Nephron (organoid): ENCODE data around the gene SH3RF3.
A peak's percentile ranks its signal among the peaks of the same experiment; 100 is the strongest.

Source experiments
- H3K27ac Mint-ChIP-seq, 3 experiments: 2 replicates each; pipeline ENCODE4 v1.8.0; 2020; ENCODE audit warnings: mixed read lengths in 3 of 3, mild to moderate bottlenecking in 2 of 3, moderate library complexity in 1 of 3
- H3K27me3 Mint-ChIP-seq: 2 replicates; pipeline ENCODE4 v1.8.0; 2021; ENCODE audit warnings: low read depth, mild to moderate bottlenecking, moderate library complexity, mixed read lengths
- H3K36me3 Mint-ChIP-seq: 2 replicates; pipeline ENCODE4 v1.8.0; 2020; ENCODE audit warnings: low read depth, mixed read lengths
- H3K4me1 Mint-ChIP-seq: 2 replicates; pipeline ENCODE4 v1.8.0; 2020; ENCODE audit warnings: mixed read lengths
- H3K4me3 Mint-ChIP-seq, 3 experiments: 2 replicates each; pipeline ENCODE4 v1.8.0; 2020; ENCODE audit warnings: mild to moderate bottlenecking in 3 of 3, mixed read lengths in 3 of 3, moderate library complexity in 2 of 3
- H3K9me3 Mint-ChIP-seq: 2 replicates; pipeline ENCODE4 v1.8.0; 2020; ENCODE audit warnings: mixed read lengths
- CTCF ChIP-seq, 3 experiments: fragments of 200-600 bp; sonication (generic); IDR thresholded peaks; one replicate each; pipeline ENCODE4 v1.5.0; 2021; ENCODE audit warnings: antibody characterized with exemption in 3 of 3; ENCODE audit not compliant: unreplicated experiment in 3 of 3

Gene SH3RF3

GRCh38 chr2:109304242-109304641 lies 175.2 kb downstream of the SH3RF3 start:
- peaks cover 24% of the 10 kb centered on the region for H3K27me3 Mint-ChIP-seq
- no peak overlapping the region for H3K4me3 Mint-ChIP-seq
- no peak for TF ChIP-seq CTCF (IDR thresholded peaks at IDR 0.05; ENCODE audit: unreplicated experiment in 3 of 3)
- peaks cover 4% of the 10 kb centered on the region for H3K9me3 Mint-ChIP-seq
- peak overlapping the region in 1 of 3 experiments; percentile 38 for H3K27ac Mint-ChIP-seq
- peaks cover 31% of the 10 kb centered on the region for H3K4me1 Mint-ChIP-seq
- H3K36me3 Mint-ChIP-seq = no peaks in the 10 kb centered on the region

GRCh38 chr2:109304731-109305470 lies 175.9 kb downstream of the SH3RF3 start:
- TF ChIP-seq CTCF (IDR thresholded peaks at IDR 0.05; ENCODE audit: unreplicated experiment in 3 of 3) = no peak

GRCh38 chr2:109305490-109306167 lies 176.6 kb downstream of the SH3RF3 start:
- Mint-ChIP-seq H3K36me3 (no peaks in the 10 kb centered on the region), H3K9me3 (peaks cover 4% of the 10 kb centered on the region), H3K27ac (no peak overlapping the region), H3K4me1 (peaks cover 25% of the 10 kb centered on the region), H3K4me3 (no peak overlapping the region), H3K27me3 (peaks cover 24% of the 10 kb centered on the region)
- TF ChIP-seq CTCF (IDR thresholded peaks at IDR 0.05; ENCODE audit: unreplicated experiment in 3 of 3) = no peak

More at GRCh38 chr2:109304731-109305470, 175.9 kb downstream of the SH3RF3 start:
- Mint-ChIP-seq H3K27ac (no peak overlapping the region), H3K9me3 (peaks cover 4% of the 10 kb centered on the region), H3K4me3 (no peak overlapping the region), H3K36me3 (no peaks in the 10 kb centered on the region), H3K27me3 (peaks cover 24% of the 10 kb centered on the region), H3K4me1 (peaks cover 26% of the 10 kb centered on the region)

GRCh38 chr2:109306190-109306589 lies 177.2 kb downstream of the SH3RF3 start:
- H3K27me3 Mint-ChIP-seq = peaks cover 24% of the 10 kb centered on the region
- H3K4me3 Mint-ChIP-seq = no peak overlapping the region
- H3K27ac Mint-ChIP-seq = no peak overlapping the region
- peaks cover 4% of the 10 kb centered on the region for H3K9me3 Mint-ChIP-seq
- no peak for TF ChIP-seq CTCF (IDR thresholded peaks at IDR 0.05; ENCODE audit: unreplicated experiment in 3 of 3)
- H3K36me3 Mint-ChIP-seq = no peaks in the 10 kb centered on the region
- H3K4me1 Mint-ChIP-seq = peaks cover 25% of the 10 kb centered on the region

GRCh38 chr2:109311771-109312170 lies 182.8 kb downstream of the SH3RF3 start:
- Mint-ChIP-seq H3K27ac (no peak overlapping the region), H3K27me3 (peaks cover 27% of the 10 kb centered on the region), H3K36me3 (no peaks in the 10 kb centered on the region), H3K9me3 (peaks cover under 1% of the 10 kb centered on the region), H3K4me3 (no peak overlapping the region), H3K4me1 (peaks cover 22% of the 10 kb centered on the region)
- TF ChIP-seq CTCF (IDR thresholded peaks at IDR 0.05; ENCODE audit: unreplicated experiment in 3 of 3) = no peak
